Left ventricle myocardium inferior (tissue), 1 donor: Measurements from ENCODE around the gene BCL2L1. TPM values are rescaled to one million over a fixed set of nuclear protein-coding genes. Genes with fewer than 3 reads are reported as not detected.

Source experiments
- DNase-seq: peaks from one replicate; pipeline ENCODE4 v3.0.0-alpha.2; 2020
- H3K27ac ChIP-seq: fragments of 200-600 bp; replicated peaks from 2 replicates; pipeline ENCODE4 v1.8.0; 2021
- H3K27me3 ChIP-seq: fragments of 200-600 bp; 2 replicates; pipeline ENCODE4 v1.8.0; 2021; ENCODE audit warnings: low read depth
- H3K36me3 ChIP-seq: fragments of 200-600 bp; 2 replicates; pipeline ENCODE4 v1.8.0; 2021
- H3K4me1 ChIP-seq: fragments of 200-600 bp; 2 replicates; pipeline ENCODE4 v1.8.0; 2021
- H3K4me3 ChIP-seq: fragments of 200-600 bp; 2 replicates; pipeline ENCODE4 v1.8.0; 2021; ENCODE audit warnings: mild to moderate bottlenecking, moderate library complexity
- H3K9me3 ChIP-seq: fragments of 200-600 bp; replicated peaks from 2 replicates; pipeline ENCODE4 v1.8.0; 2021
- intact Hi-C: fragments of 100-400 bp; cut with micrococcal nuclease; formaldehyde crosslinking; loops from one replicate; pipeline ENCODE4 v1.11.0; 2022
- total RNA-seq: library from RNA; stranded (reverse); fragmentation: NEBNext Ultra II Directional; extraction: Animal tissue kit (Norgen Biotek cat#: 25700); gene quantifications from one replicate; pipeline ENCODE4 v1.2.1, GENCODE V29; 2021
- TF ChIP-seq, protein P1 (sequence below): fragments of 200-600 bp; IDR thresholded peaks from 2 replicates; pipeline ENCODE4 v1.8.0; 2021; ENCODE audit warnings: antibody characterized with exemption, mild to moderate bottlenecking, borderline replicate concordance
- donor health status: DM: no; HTN: yes; CAD: no; lungs with severe emphysema.

The BCL2L1 gene
- total RNA-seq, 1 donor from 2014 or later, result 53.2 TPM

DNA sequence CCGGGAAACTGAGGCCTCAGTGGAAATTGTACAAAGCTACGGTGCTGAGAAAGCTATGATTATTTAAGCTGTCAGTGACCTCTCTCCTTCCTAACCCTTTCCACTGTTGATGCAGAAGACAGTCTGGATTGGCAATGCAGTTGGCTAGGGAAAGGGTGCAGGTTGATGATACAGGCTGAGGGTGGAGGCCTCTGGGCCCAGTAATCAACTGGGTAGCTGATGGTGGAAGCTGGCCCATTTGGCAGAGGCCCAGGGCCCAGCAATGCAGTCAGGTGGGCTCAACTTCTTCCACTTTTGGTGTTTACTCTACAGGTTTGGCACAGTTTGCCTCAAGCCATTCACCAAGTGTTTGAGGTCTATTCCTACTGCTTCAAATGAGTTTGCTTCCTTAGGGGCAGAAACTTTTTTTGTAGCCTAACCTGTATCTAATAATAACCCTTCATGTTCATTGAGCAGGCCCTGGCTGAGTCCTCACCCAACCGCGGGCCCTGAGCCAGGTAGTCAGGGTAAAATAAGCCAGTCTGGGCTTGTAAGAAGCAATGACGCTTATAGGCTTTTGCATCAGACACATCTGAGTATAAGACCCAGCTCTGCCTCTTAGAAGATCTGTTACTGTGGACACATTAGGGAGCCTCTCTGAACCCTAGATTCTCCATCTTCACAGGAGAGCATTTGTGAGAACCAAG, 12.1 kb downstream of the BCL2L1 start:
- peak overlapping the region; percentile 99 for H3K27ac ChIP-seq
- peak overlapping the region; percentile 85 for H3K4me3 ChIP-seq
- peaks cover 54% of the 10 kb centered on the region for H3K36me3 ChIP-seq
- H3K9me3 ChIP-seq, result no peaks in the 10 kb centered on the region
- no peaks in the 10 kb centered on the region for H3K27me3 ChIP-seq
- TF ChIP-seq, protein P1, sequence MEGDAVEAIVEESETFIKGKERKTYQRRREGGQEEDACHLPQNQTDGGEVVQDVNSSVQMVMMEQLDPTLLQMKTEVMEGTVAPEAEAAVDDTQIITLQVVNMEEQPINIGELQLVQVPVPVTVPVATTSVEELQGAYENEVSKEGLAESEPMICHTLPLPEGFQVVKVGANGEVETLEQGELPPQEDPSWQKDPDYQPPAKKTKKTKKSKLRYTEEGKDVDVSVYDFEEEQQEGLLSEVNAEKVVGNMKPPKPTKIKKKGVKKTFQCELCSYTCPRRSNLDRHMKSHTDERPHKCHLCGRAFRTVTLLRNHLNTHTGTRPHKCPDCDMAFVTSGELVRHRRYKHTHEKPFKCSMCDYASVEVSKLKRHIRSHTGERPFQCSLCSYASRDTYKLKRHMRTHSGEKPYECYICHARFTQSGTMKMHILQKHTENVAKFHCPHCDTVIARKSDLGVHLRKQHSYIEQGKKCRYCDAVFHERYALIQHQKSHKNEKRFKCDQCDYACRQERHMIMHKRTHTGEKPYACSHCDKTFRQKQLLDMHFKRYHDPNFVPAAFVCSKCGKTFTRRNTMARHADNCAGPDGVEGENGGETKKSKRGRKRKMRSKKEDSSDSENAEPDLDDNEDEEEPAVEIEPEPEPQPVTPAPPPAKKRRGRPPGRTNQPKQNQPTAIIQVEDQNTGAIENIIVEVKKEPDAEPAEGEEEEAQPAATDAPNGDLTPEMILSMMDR, result no peak
- intact Hi-C loops, result no loop called here
- H3K4me1 ChIP-seq, result peaks cover 100% of the 10 kb centered on the region
- DNase-seq, result peak; percentile 70

DNA sequence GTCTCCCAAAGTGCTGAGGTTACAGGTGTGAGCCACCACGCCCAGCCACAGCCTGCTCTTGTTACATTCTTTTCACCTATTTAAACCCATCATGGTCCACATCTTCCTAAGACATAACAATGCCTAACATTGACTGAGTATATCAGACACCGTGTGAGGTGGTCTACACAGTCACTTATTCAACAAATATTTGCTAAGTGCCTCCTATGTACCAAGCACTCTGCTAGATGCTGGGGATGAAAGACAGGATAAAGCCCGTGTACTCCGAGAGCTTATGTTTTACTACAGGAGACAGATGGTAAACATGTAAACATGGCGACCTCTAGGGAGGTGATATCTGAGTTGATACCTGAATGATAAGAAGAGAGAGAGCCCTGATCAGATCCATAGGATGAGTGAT, 12.7 kb downstream of the BCL2L1 start:
- peaks cover 100% of the 10 kb centered on the region for H3K4me1 ChIP-seq
- H3K9me3 ChIP-seq, result no peaks in the 10 kb centered on the region
- TF ChIP-seq, protein P1, result no peak
- intact Hi-C loops, result no loop called here
- no peak for DNase-seq
- peak overlapping the region; percentile 99 for H3K27ac ChIP-seq
- peak overlapping the region; percentile 85 for H3K4me3 ChIP-seq
- peaks cover 50% of the 10 kb centered on the region for H3K36me3 ChIP-seq
- no peaks in the 10 kb centered on the region for H3K27me3 ChIP-seq

DNA sequence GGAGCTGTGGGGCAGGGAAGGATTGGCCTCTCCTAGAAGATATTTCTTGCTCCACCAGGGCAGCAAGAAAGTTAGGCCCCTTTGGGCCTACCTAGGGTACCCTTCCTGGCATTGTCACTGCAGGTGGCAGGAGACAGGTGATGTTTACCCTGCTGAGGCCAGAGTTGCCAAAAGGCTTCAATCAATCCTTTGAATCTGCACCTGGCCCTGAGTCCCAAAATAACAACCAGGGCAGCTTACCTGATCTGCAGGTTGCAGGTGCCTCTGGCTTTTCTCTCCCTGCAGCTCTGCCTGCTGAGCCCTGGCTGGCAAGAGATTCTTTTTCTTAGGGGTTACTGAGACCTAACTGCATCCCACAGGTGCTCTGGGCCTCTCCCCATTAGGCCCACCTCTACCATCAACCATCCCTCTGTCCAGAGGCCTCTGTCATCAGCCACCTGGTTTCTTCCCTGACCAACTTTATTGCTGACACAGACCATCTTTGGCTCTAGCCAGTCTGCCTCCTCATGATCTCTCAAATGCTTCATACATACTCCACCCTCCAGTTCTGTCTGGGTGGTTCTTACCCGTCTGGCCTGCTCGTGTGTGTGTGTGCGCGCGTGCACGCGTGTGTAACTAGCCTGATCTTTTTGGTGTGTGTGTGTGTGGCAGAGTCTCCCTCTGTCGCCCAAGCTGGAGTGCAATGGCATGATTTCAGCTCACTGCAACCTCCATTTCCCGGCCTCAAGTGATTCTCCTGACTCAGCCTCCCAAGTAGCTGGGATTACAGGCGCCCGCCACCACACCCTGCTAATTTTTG, 13.7 kb downstream of the BCL2L1 start:
- Histone ChIP-seq H3K9me3 (no peaks in the 10 kb centered on the region), H3K36me3 (peaks cover 40% of the 10 kb centered on the region), H3K27ac (peak overlapping the region; percentile 99), H3K4me3 (peak overlapping the region; percentile 27), H3K27me3 (no peaks in the 10 kb centered on the region), H3K4me1 (peaks cover 100% of the 10 kb centered on the region)
- intact Hi-C loops, result no loop called here
- TF ChIP-seq, protein P1, result no peak
- DNase-seq, result no peak

DNA sequence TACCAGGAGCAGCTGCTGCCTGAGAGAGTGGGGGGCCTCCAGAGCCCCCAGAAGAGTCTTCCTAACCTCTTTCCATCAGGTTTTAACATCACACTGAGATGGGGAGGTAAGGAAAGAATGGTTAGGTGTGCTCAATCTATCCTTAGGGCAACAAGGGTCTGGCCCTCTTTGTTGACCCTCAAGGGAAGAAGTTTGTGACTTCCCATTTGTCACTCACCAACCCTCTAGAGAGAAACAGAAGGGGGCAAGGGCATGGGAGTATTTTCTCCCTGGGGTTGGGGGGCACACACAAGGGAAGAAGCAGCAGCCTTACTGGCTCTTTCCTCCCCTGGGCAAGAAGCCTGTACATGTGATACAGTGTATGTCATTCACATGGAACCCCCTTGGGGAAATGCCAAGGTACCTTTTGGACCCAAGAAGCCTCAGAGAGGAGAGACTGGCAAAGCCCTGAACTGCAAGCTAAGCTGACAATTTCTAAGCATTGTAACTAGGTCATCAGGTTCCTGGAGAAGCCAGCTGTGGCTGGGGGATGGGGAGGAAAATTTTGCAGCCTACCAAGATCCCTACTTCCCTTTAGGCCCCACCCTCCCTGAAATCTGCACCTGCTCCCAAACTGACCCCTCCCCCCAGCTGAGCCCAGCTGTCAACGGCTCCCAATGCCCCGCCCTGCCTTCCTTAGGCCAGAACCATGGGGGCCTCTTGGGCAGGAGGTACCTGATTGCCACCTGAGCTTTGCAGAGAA, 14.5 kb downstream of the BCL2L1 start:
- DNase-seq, result peak; percentile 64
- H3K9me3 ChIP-seq, result no peaks in the 10 kb centered on the region
- intact Hi-C loops, result no loop called here

DNA sequence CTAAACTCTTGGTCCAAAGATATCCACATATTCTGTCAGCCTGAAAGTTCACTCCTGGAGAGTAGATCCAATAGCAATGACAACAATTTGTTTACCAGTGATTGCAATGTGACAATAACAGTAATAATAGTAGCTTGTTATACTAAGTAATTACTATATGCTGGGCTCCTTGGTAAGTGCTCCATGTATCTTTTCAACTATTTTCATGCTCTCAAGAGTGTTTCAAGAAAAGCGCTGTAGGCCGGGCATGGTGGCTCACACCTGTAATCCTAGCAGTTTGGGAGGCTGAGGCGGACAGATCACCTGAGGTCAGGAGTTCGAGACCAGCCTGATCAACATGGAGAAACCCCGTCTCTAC, 15.4 kb downstream of the BCL2L1 start:
- intact Hi-C loops, result no loop called here
- TF ChIP-seq, protein P1, result no peak
- H3K27ac ChIP-seq, result peak overlapping the region; percentile 99
- H3K36me3 ChIP-seq, result peaks cover 36% of the 10 kb centered on the region
- DNase-seq, result no peak
- H3K9me3 ChIP-seq, result no peaks in the 10 kb centered on the region
- peaks cover 98% of the 10 kb centered on the region for H3K4me1 ChIP-seq
- H3K27me3 ChIP-seq, result no peaks in the 10 kb centered on the region
- H3K4me3 ChIP-seq, result no peak overlapping the region

More for the DNA sequence above, 14.5 kb downstream of the BCL2L1 start:
- peaks cover 100% of the 10 kb centered on the region for H3K4me1 ChIP-seq
- H3K27ac ChIP-seq, result peak overlapping the region; percentile 99
- peak overlapping the region; percentile 27 for H3K4me3 ChIP-seq
- TF ChIP-seq, protein P1, result no peak
- H3K27me3 ChIP-seq, result no peaks in the 10 kb centered on the region
- H3K36me3 ChIP-seq, result peaks cover 36% of the 10 kb centered on the region
